K562 (cell line): ENCODE measurements around the gene SIGLEC6. TPM values are rescaled to one million over a fixed set of nuclear protein-coding genes. Genes with fewer than 3 reads are reported as not detected.

Experiments
- ATAC-seq: fragments of 200-7000 bp; cut with Tn5 transposase; 3 replicates; pipeline ENCODE4 v1.9.1; 2020; ENCODE audit warnings: moderate library complexity
- BruUV-seq: library from RNA; stranded (reverse); fragments of 400-500 nt; replicated peaks from 2 replicates; lab custom pipeline; 2021; lab: Mats Ljungman, UMichigan
- CTCF ChIA-PET: fragments of 300-600 bp; formaldehyde crosslinking; extraction: SDS; loops from one replicate; lab custom pipeline; 2021; ENCODE audit warnings: low intra/inter-chr PET ratio; lab: Yijun Ruan, JAX
- POLR2A ChIA-PET: fragments of 300-600, 350-650 bp; sonication (Branson Sonifier 250); formaldehyde crosslinking; extraction: SDS; loops from one replicate; lab custom pipeline; 2021; ENCODE audit warnings: antibody characterized with exemption, inconsistent platforms; lab: Yijun Ruan, JAX
- DNase-seq, 4 experiments: peaks; one replicate each; pipeline versions ENCODE4 v3.0.0 to v3.0.0-alpha.2; 2011 to 2018; ENCODE audit warnings: low spot score in 3 of 4, mixed read lengths in 3 of 4; ENCODE audit errors: extremely low read depth in 1 of 4
- FAIRE-seq: peaks from 2 replicates; lab custom pipeline; 2011; peaks lifted over from hg19 to GRCh38; lab: Jason Lieb, UNC
- H2AFZ ChIP-seq: 2 replicates; pipeline ENCODE4 v1.6.0; 2011; ENCODE audit warnings: low read depth, low read length, control low read depth, inconsistent platforms
- H3K27ac ChIP-seq: fragments of 200-600 bp; 3 replicates; pipeline ENCODE4 v1.8.0; 2011; ENCODE audit warnings: low read depth, mild to moderate bottlenecking, control low read depth, inconsistent platforms, low read length, moderate library complexity, mixed read lengths; ENCODE audit errors: extremely low read depth
- H3K27me3 ChIP-seq, 2 experiments: fragments of 300-600 bp in 1 of 2; 2 replicates in 1 of 2; 3 replicates in 1 of 2; pipeline versions ENCODE4 v1.6.0 to v1.8.0; 2011; ENCODE audit warnings: inconsistent platforms in 2 of 2, low read length in 2 of 2, mild to moderate bottlenecking in 1 of 2, mixed read lengths in 1 of 2, moderate library complexity in 1 of 2; ENCODE audit not compliant: control insufficient read depth in 2 of 2, insufficient read depth in 2 of 2
- H3K36me3 ChIP-seq: fragments of 300-600 bp; 3 replicates; pipeline ENCODE4 v1.8.0; 2011; ENCODE audit warnings: mild to moderate bottlenecking, low read length, inconsistent platforms; ENCODE audit not compliant: control insufficient read depth, insufficient read depth
- H3K4me1 ChIP-seq, 2 experiments: fragments of 200-600 bp in 1 of 2; replicated peaks in 1 of 2; 2 replicates in 1 of 2; 3 replicates in 1 of 2; pipeline versions ENCODE4 v1.5.1 to v1.8.0; 2011; ENCODE audit warnings: inconsistent platforms in 2 of 2, low read length in 2 of 2, mild to moderate bottlenecking in 1 of 2, mixed read lengths in 1 of 2, moderate library complexity in 1 of 2; ENCODE audit not compliant: control insufficient read depth in 2 of 2, insufficient read depth in 2 of 2
- H3K4me2 ChIP-seq: 2 replicates; pipeline ENCODE4 v1.6.1; 2011; ENCODE audit warnings: low read length, control low read depth, inconsistent platforms, mixed read lengths; ENCODE audit not compliant: insufficient read depth
- H3K4me3 ChIP-seq: fragments of 200-600 bp; sonication (generic), shearing (Covaris generic); 2 replicates; pipeline ENCODE4 v1.5.1; 2016; ENCODE audit warnings: control low read depth, inconsistent platforms
- H3K79me2 ChIP-seq: fragments of 200-600 bp; 3 replicates; pipeline ENCODE4 v1.8.0; 2011; ENCODE audit warnings: low read length, inconsistent platforms; ENCODE audit not compliant: control insufficient read depth, insufficient read depth
- H3K9ac ChIP-seq, 2 experiments: 2 replicates each; pipeline versions ENCODE4 v1.6.0 to v1.6.1; 2011; ENCODE audit warnings: low read depth in 2 of 2, low read length in 2 of 2, control low read depth in 1 of 2, inconsistent platforms in 1 of 2, mild to moderate bottlenecking in 1 of 2, mixed read lengths in 1 of 2; ENCODE audit not compliant: insufficient read depth in 1 of 2
- H3K9me1 ChIP-seq: one replicate; pipeline ENCODE4 v1.6.0; 2011; ENCODE audit warnings: inconsistent platforms, mild to moderate bottlenecking, low read length, moderate library complexity; ENCODE audit not compliant: control insufficient read depth, insufficient read depth
- H3K9me3 ChIP-seq: replicated peaks from 2 replicates; pipeline ENCODE4 v1.5.1; 2011; ENCODE audit warnings: low read depth, low read length, inconsistent platforms; ENCODE audit not compliant: control insufficient read depth, insufficient read depth
- H4K20me1 ChIP-seq: replicated peaks from 2 replicates; pipeline ENCODE4 v1.6.1; 2011; ENCODE audit warnings: low read length, inconsistent platforms, mixed read lengths; ENCODE audit not compliant: control insufficient read depth, insufficient read depth
- ETS2 ChIP-seq: IDR thresholded peaks from 2 replicates; pipeline ENCODE4 v1.6.1; 2016; ENCODE audit warnings: borderline replicate concordance, missing genetic modification characterization, mild to moderate bottlenecking, moderate library complexity, missing compliant biosample characterization; ENCODE audit not compliant: poor library complexity, severe bottlenecking
- LCOR ChIP-seq: sonication (generic); formaldehyde crosslinking; IDR thresholded peaks from 2 replicates; pipeline ENCODE4 v1.8.0; 2022; ENCODE audit warnings: mild to moderate bottlenecking, missing genetic modification reagents
- MCM7 ChIP-seq, 2 experiments: fragments of 450-650 bp; IDR thresholded peaks; 2 replicates each; pipeline ENCODE4 v1.6.1; 2016 to 2018
- MYBL2 ChIP-seq, 2 experiments: fragments of 450-650 bp in 1 of 2; sonication (generic) in 1 of 2; formaldehyde crosslinking in 1 of 2; IDR thresholded peaks; 2 replicates each; pipeline versions ENCODE4 v1.6.1 to v1.8.1; 2017 to 2022; ENCODE audit warnings: borderline replicate concordance in 1 of 2, inconsistent platforms in 1 of 2, low read depth in 1 of 2, mild to moderate bottlenecking in 1 of 2, missing genetic modification reagents in 1 of 2, moderate library complexity in 1 of 2
- NRF1 ChIP-seq, 2 experiments: fragments of 450-650 bp; IDR thresholded peaks in 1 of 2; conservative IDR thresholded peaks in 1 of 2; 2 replicates each; pipeline ENCODE4 v1.6.1; 2014; ENCODE audit warnings: mild to moderate bottlenecking in 2 of 2
- SNIP1 ChIP-seq: fragments of 450-650 bp; IDR thresholded peaks from 2 replicates; pipeline ENCODE4 v1.7.1; 2017; ENCODE audit warnings: low read depth, mild to moderate bottlenecking
- SP2 ChIP-seq: IDR thresholded peaks from 2 replicates; pipeline ENCODE4 v1.6.1; 2011; ENCODE audit warnings: mild to moderate bottlenecking, low read depth, low read length, moderate library complexity; ENCODE audit not compliant: poor library complexity, severe bottlenecking; ENCODE audit errors: extremely low read depth
- WGBS: fragments of 100-300 bp; shearing (Covaris generic); methylation state at CpG from one replicate; pipeline ENCODE4 v1.1.6; 2016; ENCODE audit warnings: low coverage, mixed read lengths; ENCODE audit not compliant: insufficient coverage; ENCODE audit errors: missing lambda C conversion rate; 5-methylcytosine and 5-hydroxymethylcytosine counted together
- in situ Hi-C: fragments of 300-500 bp; cut with MboI; formaldehyde crosslinking; loops from 4 replicates; pipeline ENCODE4 v1.15.0; 2018; ENCODE audit warnings: inconsistent platforms, mixed read lengths
- intact Hi-C: fragments of 100-400 bp; cut with micrococcal nuclease; formaldehyde crosslinking; loops from 2 replicates; pipeline ENCODE4 v1.14.2; 2022
- polyA plus RNA-seq, 8 experiments: library from polyadenylated mRNA; depleted of rRNA in 4 of 8; stranded (reverse) in 5 of 8; unstranded in 3 of 8; fragments of >200 nt; fragmentation: Nextera tagmentation in 2 of 8; fragmentation: Illumina TruSeq in 1 of 8; extraction: Ambion mirVana in 2 of 8; extraction: Trizol in 1 of 8; gene quantifications; 2 replicates each; pipeline versions ENCODE4 v1.2.1 to v1.2.3, GENCODE V29; 2011 to 2014; ENCODE audit warnings: inconsistent platforms in 1 of 8, missing spikeins in 1 of 8
- total RNA-seq, 7 experiments: library from RNA; depleted of rRNA in 6 of 7; stranded (reverse); fragments of >200 nt in 6 of 7; fragmentation: Illumina TruSeq in 2 of 7; extraction: Trizol in 2 of 7; gene quantifications; 2 replicates each; pipeline versions ENCODE4 v1.2.1 to v1.2.3, GENCODE V29; 2011 to 2021; ENCODE audit warnings: low replicate concordance in 1 of 7
- TF ChIP-seq, protein P1 (sequence below), 2 experiments: IDR thresholded peaks; 2 replicates each; pipeline ENCODE4 v1.6.1; 2012; ENCODE audit warnings: improper control_type of control experiment in 2 of 2, low read depth in 2 of 2, low read length in 2 of 2, borderline replicate concordance in 1 of 2
- TF ChIP-seq, protein P2 (sequence below), 2 experiments: fragments of 250-450 bp in 1 of 2; fragments of 450-650 bp in 1 of 2; sonication (Bioruptor Pico) in 1 of 2; IDR thresholded peaks; 2 replicates each; pipeline versions ENCODE4 v1.6.1 to v1.8.0; 2016 to 2021; ENCODE audit warnings: mild to moderate bottlenecking in 2 of 2, moderate library complexity in 2 of 2, missing compliant biosample characterization in 1 of 2, missing genetic modification characterization in 1 of 2
- TF ChIP-seq, protein P3 (sequence below): fragments of 250-450 bp; sonication (Bioruptor Pico); IDR thresholded peaks from 2 replicates; pipeline ENCODE4 v1.4.0; 2020; ENCODE audit warnings: mild to moderate bottlenecking
- TF ChIP-seq, protein P4 (sequence below), 2 experiments: IDR thresholded peaks; 2 replicates each; pipeline ENCODE4 v1.6.1; 2011; ENCODE audit warnings: borderline replicate concordance in 1 of 2, control low read depth in 1 of 2, low read depth in 1 of 2, low read length in 1 of 2, mild to moderate bottlenecking in 1 of 2, mixed read lengths in 1 of 2, moderate library complexity in 1 of 2; ENCODE audit not compliant: insufficient read depth in 1 of 2, insufficient read length in 1 of 2, poor library complexity in 1 of 2, severe bottlenecking in 1 of 2; ENCODE audit errors: extremely low read depth in 1 of 2

SIGLEC6 gene
- total and polyA plus RNA-seq, 9 of the 15 experiments (the other 6 are each of a cell fraction or from before 2014, with no cell fraction given): 0.03 to 17.5 (median 0.71) TPM

DNA sequence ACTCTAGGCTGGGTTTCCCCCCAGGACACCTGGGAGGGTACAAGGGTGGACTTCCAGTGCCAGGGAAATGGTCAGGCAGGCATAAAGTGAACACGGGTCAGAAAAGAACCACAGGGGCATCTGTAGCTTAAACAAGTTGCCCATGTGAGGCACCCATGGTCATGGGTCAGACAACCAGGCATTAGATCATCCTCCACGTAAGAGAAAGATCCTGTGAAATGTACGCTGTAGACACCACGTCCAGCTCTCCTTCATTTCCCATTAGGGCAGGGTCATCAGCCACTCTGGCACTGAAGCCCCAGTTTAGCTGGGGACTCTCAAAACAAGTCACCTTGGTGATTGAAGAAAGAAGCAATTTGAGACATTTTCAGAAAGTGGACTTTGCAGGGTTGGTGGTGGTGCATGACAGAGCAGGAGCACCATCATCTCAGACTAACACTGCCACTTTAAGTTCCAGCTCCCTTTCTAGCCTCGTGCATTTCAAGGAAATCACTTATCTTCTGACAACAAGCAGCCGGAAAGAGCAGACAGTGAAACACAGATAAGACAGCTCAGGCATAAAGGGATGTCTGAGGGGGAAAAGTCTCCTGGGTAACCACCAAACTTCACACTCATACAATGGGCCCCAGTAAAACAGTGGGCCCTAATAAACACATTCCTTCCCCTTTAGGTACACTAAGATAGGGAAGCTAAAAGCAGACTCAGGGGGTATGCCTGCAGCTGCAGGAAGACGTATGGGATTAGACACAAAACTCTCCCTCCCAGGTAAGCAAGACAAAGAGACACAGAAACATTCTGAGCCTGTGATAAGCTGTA, 16.1 kb upstream of the SIGLEC6 start:
- no peaks in the 10 kb centered on the region for H3K9me1 ChIP-seq
- ATAC-seq (peak; percentile 40), FAIRE-seq (peak; percentile 98), DNase-seq (peak; percentile 55 to 96 (median 65))
- peak overlapping the region; percentile 77 to 98; a peak in 3 of 4 replicates for H3K9ac ChIP-seq
- in situ Hi-C loops (no loop called here), intact Hi-C loops (loop anchor here (2.0 kb wide), 3 partner anchors 25 to 79 kb away; no protein-coding TSS in a partner anchor)
- peaks cover 55 to 58% of the 10 kb centered on the region in 2 experiments for H3K4me1 ChIP-seq
- TSS peak; percentile 97 for BruUV-seq
- 2% methylated on average over 7 of the region's 7 CpGs for WGBS
- H3K4me3 ChIP-seq: peak overlapping the region; percentile 51
- ChIA-PET CTCF (no interaction called here), POLR2A (interaction anchor here (0.6 to 3.5 kb wide), 27 partner anchors 9 to 157 kb away, joined by 3 to 31 read pairs (median 5); partner anchors contain the start of genes C19orf84, CEACAM18, SIGLEC6 and ZNF175)
- H3K27ac ChIP-seq: peak overlapping the region; percentile 100
- H3K4me2 ChIP-seq: peak overlapping the region; percentile 98
- H3K27me3 ChIP-seq: no peaks in the 10 kb centered on the region; a peak in 1 of 5 replicates
- peak overlapping the region; percentile 16; the same call in 1 of the 2 replicates for H2AFZ ChIP-seq
- H3K79me2 ChIP-seq: peaks cover 61% of the 10 kb centered on the region
- peaks cover 10% of the 10 kb centered on the region; the same call in 2 of the 3 replicates for H3K36me3 ChIP-seq
- no peaks in the 10 kb centered on the region for H4K20me1 ChIP-seq
- H3K9me3 ChIP-seq: no peaks in the 10 kb centered on the region
- TF ChIP-seq, protein P1, sequence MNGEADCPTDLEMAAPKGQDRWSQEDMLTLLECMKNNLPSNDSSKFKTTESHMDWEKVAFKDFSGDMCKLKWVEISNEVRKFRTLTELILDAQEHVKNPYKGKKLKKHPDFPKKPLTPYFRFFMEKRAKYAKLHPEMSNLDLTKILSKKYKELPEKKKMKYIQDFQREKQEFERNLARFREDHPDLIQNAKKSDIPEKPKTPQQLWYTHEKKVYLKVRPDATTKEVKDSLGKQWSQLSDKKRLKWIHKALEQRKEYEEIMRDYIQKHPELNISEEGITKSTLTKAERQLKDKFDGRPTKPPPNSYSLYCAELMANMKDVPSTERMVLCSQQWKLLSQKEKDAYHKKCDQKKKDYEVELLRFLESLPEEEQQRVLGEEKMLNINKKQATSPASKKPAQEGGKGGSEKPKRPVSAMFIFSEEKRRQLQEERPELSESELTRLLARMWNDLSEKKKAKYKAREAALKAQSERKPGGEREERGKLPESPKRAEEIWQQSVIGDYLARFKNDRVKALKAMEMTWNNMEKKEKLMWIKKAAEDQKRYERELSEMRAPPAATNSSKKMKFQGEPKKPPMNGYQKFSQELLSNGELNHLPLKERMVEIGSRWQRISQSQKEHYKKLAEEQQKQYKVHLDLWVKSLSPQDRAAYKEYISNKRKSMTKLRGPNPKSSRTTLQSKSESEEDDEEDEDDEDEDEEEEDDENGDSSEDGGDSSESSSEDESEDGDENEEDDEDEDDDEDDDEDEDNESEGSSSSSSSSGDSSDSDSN (IDR thresholded peaks at IDR 0.05; ENCODE audit: borderline replicate concordance in 1 of 2, low read depth in 2 of 2, low read length in 2 of 2): 0 out of 4 replicates have a peak, but pooled peaks of 1 of the 2 experiments have one; percentile 43
- TF ChIP-seq ETS2 (tag) (no peak), SNIP1 (no peak), MCM7 (IDR thresholded peaks at IDR 0.05) (no peak), SP2 (no peak), NRF1 (conservative IDR thresholded peaks at IDR 0.05 in 1 of 2, IDR thresholded peaks at IDR 0.05 in 1 of 2) (0 out of 4 replicates have a peak, but pooled peaks have one; percentile 10 to 12), MYBL2 (IDR thresholded peaks at IDR 0.05; ENCODE audit: low read depth) (no peak), MYBL2 (CRISPR knock-in tag; IDR thresholded peaks at IDR 0.05; ENCODE audit: borderline replicate concordance) (no peak), LCOR (CRISPR knock-in tag) (no peak)
- TF ChIP-seq, protein P2, sequence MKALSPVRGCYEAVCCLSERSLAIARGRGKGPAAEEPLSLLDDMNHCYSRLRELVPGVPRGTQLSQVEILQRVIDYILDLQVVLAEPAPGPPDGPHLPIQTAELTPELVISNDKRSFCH (CRISPR knock-in tag; IDR thresholded peaks at IDR 0.05): no peak
- TF ChIP-seq, protein P2 (tag; IDR thresholded peaks at IDR 0.05): peak; percentile 59; the same call in 1 of the 2 replicates
- TF ChIP-seq, protein P3, sequence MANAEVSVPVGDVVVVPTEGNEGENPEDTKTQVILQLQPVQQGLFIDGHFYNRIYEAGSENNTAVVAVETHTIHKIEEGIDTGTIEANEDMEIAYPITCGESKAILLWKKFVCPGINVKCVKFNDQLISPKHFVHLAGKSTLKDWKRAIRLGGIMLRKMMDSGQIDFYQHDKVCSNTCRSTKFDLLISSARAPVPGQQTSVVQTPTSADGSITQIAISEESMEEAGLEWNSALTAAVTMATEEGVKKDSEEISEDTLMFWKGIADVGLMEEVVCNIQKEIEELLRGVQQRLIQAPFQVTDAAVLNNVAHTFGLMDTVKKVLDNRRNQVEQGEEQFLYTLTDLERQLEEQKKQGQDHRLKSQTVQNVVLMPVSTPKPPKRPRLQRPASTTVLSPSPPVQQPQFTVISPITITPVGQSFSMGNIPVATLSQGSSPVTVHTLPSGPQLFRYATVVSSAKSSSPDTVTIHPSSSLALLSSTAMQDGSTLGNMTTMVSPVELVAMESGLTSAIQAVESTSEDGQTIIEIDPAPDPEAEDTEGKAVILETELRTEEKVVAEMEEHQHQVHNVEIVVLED (CRISPR knock-in tag): no peak
- TF ChIP-seq, protein P4, sequence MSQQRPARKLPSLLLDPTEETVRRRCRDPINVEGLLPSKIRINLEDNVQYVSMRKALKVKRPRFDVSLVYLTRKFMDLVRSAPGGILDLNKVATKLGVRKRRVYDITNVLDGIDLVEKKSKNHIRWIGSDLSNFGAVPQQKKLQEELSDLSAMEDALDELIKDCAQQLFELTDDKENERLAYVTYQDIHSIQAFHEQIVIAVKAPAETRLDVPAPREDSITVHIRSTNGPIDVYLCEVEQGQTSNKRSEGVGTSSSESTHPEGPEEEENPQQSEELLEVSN (IDR thresholded peaks at IDR 0.05; ENCODE audit: borderline replicate concordance in 1 of 2, extremely low read depth in 1 of 2, insufficient read depth in 1 of 2, insufficient read length in 1 of 2, low read depth in 1 of 2, low read length in 1 of 2, poor library complexity in 1 of 2, severe bottlenecking in 1 of 2): peak; percentile 41 to 45
